ENCODE results near the gene C9.

The C9 gene

GRCh38 chr5:39270225-39270848, 94.0 kb downstream of the C9 start:
- Histone ChIP-seq H3F3A (ENCODE audit: insufficient read depth) (no peaks in the 10 kb centered on the region), H3K27me3 (ENCODE audit: low read length) (no peaks in the 10 kb centered on the region), H3K79me2 (ENCODE audit: insufficient read depth, low read length) (no peaks in the 10 kb centered on the region), H3K9ac (ENCODE audit: low read length) (no peak overlapping the region), H3K9me2 (replicated peaks; ENCODE audit: insufficient read depth, low read length) (no peaks in the 10 kb centered on the region), H3K4me2 (ENCODE audit: low read depth, low read length, poor library complexity, severe bottlenecking) (no peak overlapping the region), H4K20me1 (ENCODE audit: low read depth, low read length) (no peaks in the 10 kb centered on the region), H3K27ac (ENCODE audit: low read depth, low read length) (no peak overlapping the region), H3K36me3 (ENCODE audit: low read length) (no peaks in the 10 kb centered on the region), H2AFZ (ENCODE audit: low read depth, low read length, severe bottlenecking) (no peak overlapping the region), H3K9me3 (ENCODE audit: insufficient read depth, low read length) (no peaks in the 10 kb centered on the region), H3K4me3 (ENCODE audit: insufficient read depth, low read length, poor library complexity, severe bottlenecking) (no peak overlapping the region)
- TF ChIP-seq EZH2phosphoT487 (conservative IDR thresholded peaks at IDR 0.05; ENCODE audit: low read length): no peak
- no peak for TF ChIP-seq CTCF (IDR thresholded peaks at IDR 0.05; ENCODE audit: insufficient read depth, low read length, poor library complexity, severe bottlenecking)

- H3K4me3 ChIP-seq (ENCODE audit: insufficient read depth, low read length, poor library complexity, severe bottlenecking): no peak overlapping the region
- H4K20me1 ChIP-seq (ENCODE audit: low read depth, low read length): no peaks in the 10 kb centered on the region
- no peaks in the 10 kb centered on the region for H3K9me2 ChIP-seq (replicated peaks; ENCODE audit: insufficient read depth, low read length)
- H3K36me3 ChIP-seq (ENCODE audit: low read length): no peaks in the 10 kb centered on the region
- no peaks in the 10 kb centered on the region for H3K27me3 ChIP-seq (ENCODE audit: low read length)
- no peak overlapping the region for H3K9ac ChIP-seq (ENCODE audit: low read length)
- H3K79me2 ChIP-seq (ENCODE audit: insufficient read depth, low read length): no peaks in the 10 kb centered on the region
- TF ChIP-seq CTCF (IDR thresholded peaks at IDR 0.05; ENCODE audit: insufficient read depth, low read length, poor library complexity, severe bottlenecking) (no peak), EZH2phosphoT487 (conservative IDR thresholded peaks at IDR 0.05; ENCODE audit: low read length) (no peak)
- no peaks in the 10 kb centered on the region for H3F3A ChIP-seq (ENCODE audit: insufficient read depth)
- H3K27ac ChIP-seq (ENCODE audit: low read depth, low read length): no peak overlapping the region
- no peak overlapping the region for H3K4me2 ChIP-seq (ENCODE audit: low read depth, low read length, poor library complexity, severe bottlenecking)
- no peaks in the 10 kb centered on the region for H3K9me3 ChIP-seq (ENCODE audit: insufficient read depth, low read length)
- H2AFZ ChIP-seq (ENCODE audit: low read depth, low read length, severe bottlenecking): no peak overlapping the region
These were observed 97.1 kb downstream of the C9 start for GRCh38 chr5:39267186-39267585.

- Histone ChIP-seq H3K4me3 (ENCODE audit: insufficient read depth, low read length, poor library complexity, severe bottlenecking) (no peak overlapping the region), H3K36me3 (ENCODE audit: low read length) (no peaks in the 10 kb centered on the region), H3K4me2 (ENCODE audit: low read depth, low read length, poor library complexity, severe bottlenecking) (no peak overlapping the region), H3K27me3 (ENCODE audit: low read length) (no peaks in the 10 kb centered on the region), H3F3A (ENCODE audit: insufficient read depth) (no peaks in the 10 kb centered on the region), H4K20me1 (ENCODE audit: low read depth, low read length) (no peaks in the 10 kb centered on the region), H3K79me2 (ENCODE audit: insufficient read depth, low read length) (no peaks in the 10 kb centered on the region), H3K27ac (ENCODE audit: low read depth, low read length) (no peak overlapping the region), H3K9ac (ENCODE audit: low read length) (no peak overlapping the region), H2AFZ (ENCODE audit: low read depth, low read length, severe bottlenecking) (no peak overlapping the region), H3K9me2 (replicated peaks; ENCODE audit: insufficient read depth, low read length) (no peaks in the 10 kb centered on the region), H3K9me3 (ENCODE audit: insufficient read depth, low read length) (no peaks in the 10 kb centered on the region)
- TF ChIP-seq CTCF (IDR thresholded peaks at IDR 0.05; ENCODE audit: insufficient read depth, low read length, poor library complexity, severe bottlenecking) (no peak), EZH2phosphoT487 (conservative IDR thresholded peaks at IDR 0.05; ENCODE audit: low read length) (no peak)
These were observed 97.9 kb downstream of the C9 start for GRCh38 chr5:39266442-39266841.

Measured in SU-DHL-6 (cell line).